Measurements from ENCODE around the gene TBATA. TPM values are rescaled to one million over a fixed set of nuclear protein-coding genes. Genes with fewer than 3 reads are reported as not detected.

TBATA gene
- total RNA-seq, result not detected

GRCh38 chr10:70785190-70785589, at the start of gene TBATA:
TBATA (minus strand) TSS chr10:70785377; CDS start chr10:70783379, 1,998 bp downstream.

GRCh38 chr10:70815504-70816219, 30.5 kb upstream of the TBATA start, which contains the start of gene SGPL1:
SGPL1 (plus strand) TSS chr10:70815948; CDS start chr10:70816854, 906 bp downstream.

Other genes starting within 250 kb of the TBATA start
- gene PRF1, start 182.6 kb downstream of the TBATA start, total RNA-seq, result 0.71 TPM
- gene ADAMTS14, start 112.9 kb downstream of the TBATA start, total RNA-seq, result 5.2 TPM
- gene SGPL1, start 30.6 kb upstream of the TBATA start, total RNA-seq, result 45.7 TPM
- gene PCBD1, start 103.2 kb upstream of the TBATA start, total RNA-seq, result 39.8 TPM